Measurements from ENCODE around the gene LILRB4. TPM values are rescaled to one million over a fixed set of nuclear protein-coding genes. Genes with fewer than 3 reads are reported as not detected.

The LILRB4 gene
- total and polyA plus RNA-seq, 9 of the 15 experiments (the other 6 are each of a cell fraction or from before 2014, with no cell fraction given) = not detected

DNA sequence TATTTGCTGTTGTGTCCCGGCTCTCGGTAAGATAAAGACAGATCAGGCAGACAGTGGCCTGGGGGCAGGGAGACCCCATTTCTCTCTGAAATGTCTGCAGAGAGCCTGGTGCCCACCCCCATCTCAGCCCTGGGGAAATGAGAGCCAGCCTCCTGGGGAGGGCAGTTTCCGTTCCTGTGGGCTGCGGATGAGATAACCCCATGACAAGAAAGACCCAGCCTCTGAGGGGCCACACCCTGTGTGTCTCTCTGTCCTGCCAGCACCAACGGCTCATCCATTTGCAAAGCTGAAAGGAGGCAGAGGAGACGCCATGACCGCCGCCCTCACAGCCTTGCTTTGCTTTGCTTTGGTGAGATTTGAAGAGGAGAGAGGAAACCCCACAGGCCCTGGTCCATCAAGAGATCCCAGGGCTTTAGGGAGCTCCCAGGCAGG lies 33.3 kb downstream of the LILRB4 start (continued):
- TF ChIP-seq, protein P1, sequence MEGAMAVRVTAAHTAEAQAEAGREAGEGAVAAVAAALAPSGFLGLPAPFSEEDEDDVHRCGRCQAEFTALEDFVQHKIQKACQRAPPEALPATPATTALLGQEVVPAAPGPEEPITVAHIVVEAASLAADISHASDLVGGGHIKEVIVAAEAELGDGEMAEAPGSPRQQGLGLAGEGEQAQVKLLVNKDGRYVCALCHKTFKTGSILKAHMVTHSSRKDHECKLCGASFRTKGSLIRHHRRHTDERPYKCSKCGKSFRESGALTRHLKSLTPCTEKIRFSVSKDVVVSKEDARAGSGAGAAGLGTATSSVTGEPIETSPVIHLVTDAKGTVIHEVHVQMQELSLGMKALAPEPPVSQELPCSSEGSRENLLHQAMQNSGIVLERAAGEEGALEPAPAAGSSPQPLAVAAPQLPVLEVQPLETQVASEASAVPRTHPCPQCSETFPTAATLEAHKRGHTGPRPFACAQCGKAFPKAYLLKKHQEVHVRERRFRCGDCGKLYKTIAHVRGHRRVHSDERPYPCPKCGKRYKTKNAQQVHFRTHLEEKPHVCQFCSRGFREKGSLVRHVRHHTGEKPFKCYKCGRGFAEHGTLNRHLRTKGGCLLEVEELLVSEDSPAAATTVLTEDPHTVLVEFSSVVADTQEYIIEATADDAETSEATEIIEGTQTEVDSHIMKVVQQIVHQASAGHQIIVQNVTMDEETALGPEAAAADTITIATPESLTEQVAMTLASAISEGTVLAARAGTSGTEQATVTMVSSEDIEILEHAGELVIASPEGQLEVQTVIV (CRISPR knock-in tag; IDR thresholded peaks at IDR 0.05; ENCODE audit: borderline replicate concordance) = no peak
- TF ChIP-seq ZBTB7A (IDR thresholded peaks at IDR 0.05; ENCODE audit: borderline replicate concordance, control insufficient read depth, low read depth, low read length) = peak; percentile 62; the same call in 1 of the 2 replicates
- TF ChIP-seq, protein P2, sequence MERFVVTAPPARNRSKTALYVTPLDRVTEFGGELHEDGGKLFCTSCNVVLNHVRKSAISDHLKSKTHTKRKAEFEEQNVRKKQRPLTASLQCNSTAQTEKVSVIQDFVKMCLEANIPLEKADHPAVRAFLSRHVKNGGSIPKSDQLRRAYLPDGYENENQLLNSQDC (CRISPR knock-in tag; IDR thresholded peaks at IDR 0.05) = no peak
- peak; percentile 72; the same call in 1 of the 2 replicates for TF ChIP-seq ZNF583 (CRISPR knock-in tag; IDR thresholded peaks at IDR 0.05)
- TF ChIP-seq JUNB (CRISPR knock-in tag; conservative IDR thresholded peaks at IDR 0.05) = no peak
- TF ChIP-seq MAZ (CRISPR knock-in tag; conservative IDR thresholded peaks at IDR 0.05 in 1 of 2, IDR thresholded peaks at IDR 0.05 in 1 of 2) = peak in 1 of 2 experiments; percentile 53; a peak in 1 of 4 replicates
- no peak for TF ChIP-seq NBN (IDR thresholded peaks at IDR 0.05; ENCODE audit: low read depth)
- TF ChIP-seq PYGO2 (tag; IDR thresholded peaks at IDR 0.05) = no peak
- TF ChIP-seq ZFP1 (CRISPR knock-in tag; IDR thresholded peaks at IDR 0.05) = no peak
- TF ChIP-seq, protein P3, sequence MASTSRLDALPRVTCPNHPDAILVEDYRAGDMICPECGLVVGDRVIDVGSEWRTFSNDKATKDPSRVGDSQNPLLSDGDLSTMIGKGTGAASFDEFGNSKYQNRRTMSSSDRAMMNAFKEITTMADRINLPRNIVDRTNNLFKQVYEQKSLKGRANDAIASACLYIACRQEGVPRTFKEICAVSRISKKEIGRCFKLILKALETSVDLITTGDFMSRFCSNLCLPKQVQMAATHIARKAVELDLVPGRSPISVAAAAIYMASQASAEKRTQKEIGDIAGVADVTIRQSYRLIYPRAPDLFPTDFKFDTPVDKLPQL (IDR thresholded peaks at IDR 0.05; ENCODE audit: extremely low read depth, insufficient read length) = no peak
- TF ChIP-seq, protein P4, sequence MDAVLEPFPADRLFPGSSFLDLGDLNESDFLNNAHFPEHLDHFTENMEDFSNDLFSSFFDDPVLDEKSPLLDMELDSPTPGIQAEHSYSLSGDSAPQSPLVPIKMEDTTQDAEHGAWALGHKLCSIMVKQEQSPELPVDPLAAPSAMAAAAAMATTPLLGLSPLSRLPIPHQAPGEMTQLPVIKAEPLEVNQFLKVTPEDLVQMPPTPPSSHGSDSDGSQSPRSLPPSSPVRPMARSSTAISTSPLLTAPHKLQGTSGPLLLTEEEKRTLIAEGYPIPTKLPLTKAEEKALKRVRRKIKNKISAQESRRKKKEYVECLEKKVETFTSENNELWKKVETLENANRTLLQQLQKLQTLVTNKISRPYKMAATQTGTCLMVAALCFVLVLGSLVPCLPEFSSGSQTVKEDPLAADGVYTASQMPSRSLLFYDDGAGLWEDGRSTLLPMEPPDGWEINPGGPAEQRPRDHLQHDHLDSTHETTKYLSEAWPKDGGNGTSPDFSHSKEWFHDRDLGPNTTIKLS (IDR thresholded peaks at IDR 0.05; ENCODE audit: borderline replicate concordance, low read depth) = no peak
- TF ChIP-seq MEIS2 (IDR thresholded peaks at IDR 0.05; ENCODE audit: partially characterized antibody) = peak; percentile 1
- peak; percentile 47; the same call in 1 of the 2 replicates for TF ChIP-seq ZNF79 (CRISPR knock-in tag; IDR thresholded peaks at IDR 0.05; ENCODE audit: low read depth)
- no peak for TF ChIP-seq ZNF124 (CRISPR knock-in tag; IDR thresholded peaks at IDR 0.05)
- no peak for TF ChIP-seq XRCC4 (IDR thresholded peaks at IDR 0.05; ENCODE audit: extremely low read depth, insufficient read depth, insufficient read length)
- peak; percentile 71; the same call in 1 of the 2 replicates for TF ChIP-seq POLR2A (conservative IDR thresholded peaks at IDR 0.05)
- TF ChIP-seq DPF2 (IDR thresholded peaks at IDR 0.05) = 0 out of 2 replicates have a peak, but pooled peaks have one; percentile 14
- TF ChIP-seq NCOA2 (IDR thresholded peaks at IDR 0.05; ENCODE audit: partially characterized antibody in 2 of 2) = no peak
- no peak for TF ChIP-seq SMC3 (conservative IDR thresholded peaks at IDR 0.05; ENCODE audit: insufficient read depth, low read depth, low read length)
- TF ChIP-seq YY1 (IDR thresholded peaks at IDR 0.05; ENCODE audit: borderline replicate concordance in 1 of 3, control insufficient read depth in 1 of 3, extremely low read depth in 1 of 3, insufficient read depth in 3 of 3, insufficient read length in 1 of 3, insufficient replicate concordance in 2 of 3, low read depth in 1 of 3, low read length in 2 of 3) = peak in 2 of 3 experiments; percentile 18 to 78
- TF ChIP-seq KLF1 (tag; IDR thresholded peaks at IDR 0.05) = peak; percentile 54
- no peak for TF ChIP-seq ARID3A (IDR thresholded peaks at IDR 0.05; ENCODE audit: borderline replicate concordance, low read depth, low read length)

All from K562 (cell line).